ENCODE data around the gene CD4.

DNA sequence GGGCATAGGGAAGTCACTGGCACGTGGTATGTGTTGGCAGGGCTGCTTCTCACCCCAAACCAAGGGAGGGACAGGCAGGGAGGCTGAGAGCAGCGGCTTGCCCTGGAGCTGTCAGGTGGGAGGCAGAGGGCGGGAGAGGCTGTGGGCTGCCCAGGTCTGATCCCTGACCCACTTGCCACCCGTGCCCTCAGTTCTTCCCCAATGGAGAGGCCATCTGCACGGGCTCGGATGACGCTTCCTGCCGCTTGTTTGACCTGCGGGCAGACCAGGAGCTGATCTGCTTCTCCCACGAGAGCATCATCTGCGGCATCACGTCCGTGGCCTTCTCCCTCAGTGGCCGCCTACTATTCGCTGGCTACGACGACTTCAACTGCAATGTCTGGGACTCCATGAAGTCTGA is 56.1 kb downstream of the CD4 start:
- TF ChIP-seq, protein P1, sequence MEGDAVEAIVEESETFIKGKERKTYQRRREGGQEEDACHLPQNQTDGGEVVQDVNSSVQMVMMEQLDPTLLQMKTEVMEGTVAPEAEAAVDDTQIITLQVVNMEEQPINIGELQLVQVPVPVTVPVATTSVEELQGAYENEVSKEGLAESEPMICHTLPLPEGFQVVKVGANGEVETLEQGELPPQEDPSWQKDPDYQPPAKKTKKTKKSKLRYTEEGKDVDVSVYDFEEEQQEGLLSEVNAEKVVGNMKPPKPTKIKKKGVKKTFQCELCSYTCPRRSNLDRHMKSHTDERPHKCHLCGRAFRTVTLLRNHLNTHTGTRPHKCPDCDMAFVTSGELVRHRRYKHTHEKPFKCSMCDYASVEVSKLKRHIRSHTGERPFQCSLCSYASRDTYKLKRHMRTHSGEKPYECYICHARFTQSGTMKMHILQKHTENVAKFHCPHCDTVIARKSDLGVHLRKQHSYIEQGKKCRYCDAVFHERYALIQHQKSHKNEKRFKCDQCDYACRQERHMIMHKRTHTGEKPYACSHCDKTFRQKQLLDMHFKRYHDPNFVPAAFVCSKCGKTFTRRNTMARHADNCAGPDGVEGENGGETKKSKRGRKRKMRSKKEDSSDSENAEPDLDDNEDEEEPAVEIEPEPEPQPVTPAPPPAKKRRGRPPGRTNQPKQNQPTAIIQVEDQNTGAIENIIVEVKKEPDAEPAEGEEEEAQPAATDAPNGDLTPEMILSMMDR (IDR thresholded peaks at IDR 0.05), result no peak
- no peak for TF ChIP-seq POLR2A (IDR thresholded peaks at IDR 0.05)

Measured in adrenal gland (tissue), 5 donors.